HG03175 (cell line): Measurements from ENCODE around the gene NTHL1.
"Not testable (repeated sequence)": the region's sequence is repeated elsewhere in the genome, so short reads cannot be mapped to it uniquely, and the experiment has no call there.

Experiments used
- ATAC-seq: cut with Tn5 transposase; IDR thresholded peaks from one replicate; pipeline ENCODE4 v1.9.1; 2021; ENCODE audit warnings: mild to moderate bottlenecking, moderate library complexity; ENCODE audit not compliant: unreplicated experiment

The NTHL1 gene

GRCh38 chr16:2011726-2012125 lies 35.9 kb downstream of the NTHL1 start:
- ATAC-seq, result not testable (repeated sequence)

DNA sequence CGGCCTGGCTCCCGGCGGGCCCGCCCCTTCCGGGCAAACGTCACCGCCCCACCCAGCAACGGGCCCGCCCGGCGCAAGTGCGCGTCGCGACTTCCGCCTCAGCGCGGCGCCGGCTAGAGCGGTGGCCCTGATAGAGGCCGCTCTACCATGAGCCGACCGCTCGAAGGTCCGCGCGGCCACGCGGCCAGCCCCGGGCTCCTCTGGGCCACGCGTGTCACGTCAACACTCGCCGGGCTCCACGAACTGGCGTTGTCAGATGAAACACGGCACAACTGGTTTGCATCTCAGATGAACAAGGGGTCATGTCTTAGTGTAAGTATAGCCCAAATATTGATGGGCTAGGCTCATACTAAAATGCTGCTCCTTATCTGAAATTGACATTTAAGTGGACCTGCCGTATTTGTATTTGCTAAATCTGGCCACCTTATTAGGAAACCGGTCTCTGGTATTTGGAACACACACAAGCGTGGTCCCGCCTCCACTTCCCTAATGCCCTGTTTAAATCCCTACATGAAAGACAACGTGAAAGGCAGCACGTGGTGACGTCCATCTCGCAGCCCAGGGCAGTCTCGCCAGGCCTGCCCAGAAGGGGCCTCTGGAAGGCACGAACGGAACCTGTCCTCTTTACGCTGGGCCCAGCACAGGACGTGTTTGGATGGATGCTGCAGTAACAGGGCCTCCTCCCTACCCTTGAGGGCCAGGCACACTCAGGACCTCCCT lies 37.7 kb downstream of the NTHL1 start, which contains the start of gene ZNF598:
Gene ZNF598, minus strand, starts transcription at position 31 of the 720 bp plus-strand sequence.
- ATAC-seq, result peak; percentile 85

DNA sequence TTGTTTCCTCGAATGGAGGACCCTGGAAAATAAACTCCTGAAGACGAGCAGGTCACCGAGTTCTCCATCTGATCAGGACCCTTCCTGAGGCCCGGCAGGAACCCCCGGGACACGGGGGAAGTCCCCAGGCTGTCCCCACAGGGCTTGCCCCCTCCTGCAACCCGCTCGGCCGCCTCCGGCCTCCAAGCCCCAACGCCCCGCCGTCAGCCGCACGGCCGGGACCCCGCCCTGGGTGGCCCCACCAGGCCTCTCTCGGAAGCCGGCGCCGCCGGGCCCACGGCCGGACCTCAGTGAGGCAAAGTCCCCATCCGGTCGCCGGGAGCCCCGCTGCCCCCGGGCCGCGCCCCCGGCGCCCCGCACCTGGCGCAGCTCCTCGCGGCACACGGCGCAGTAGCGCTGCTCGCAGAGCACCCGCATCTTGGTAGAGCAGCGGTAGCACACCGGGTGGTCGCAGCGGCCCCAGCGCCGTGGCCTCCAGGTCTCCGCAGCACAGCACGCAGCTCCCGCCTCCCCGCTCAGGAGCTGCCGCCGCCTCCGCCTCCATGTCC lies 38.4 kb downstream of the NTHL1 start:
- ATAC-seq, result peak; percentile 45

DNA sequence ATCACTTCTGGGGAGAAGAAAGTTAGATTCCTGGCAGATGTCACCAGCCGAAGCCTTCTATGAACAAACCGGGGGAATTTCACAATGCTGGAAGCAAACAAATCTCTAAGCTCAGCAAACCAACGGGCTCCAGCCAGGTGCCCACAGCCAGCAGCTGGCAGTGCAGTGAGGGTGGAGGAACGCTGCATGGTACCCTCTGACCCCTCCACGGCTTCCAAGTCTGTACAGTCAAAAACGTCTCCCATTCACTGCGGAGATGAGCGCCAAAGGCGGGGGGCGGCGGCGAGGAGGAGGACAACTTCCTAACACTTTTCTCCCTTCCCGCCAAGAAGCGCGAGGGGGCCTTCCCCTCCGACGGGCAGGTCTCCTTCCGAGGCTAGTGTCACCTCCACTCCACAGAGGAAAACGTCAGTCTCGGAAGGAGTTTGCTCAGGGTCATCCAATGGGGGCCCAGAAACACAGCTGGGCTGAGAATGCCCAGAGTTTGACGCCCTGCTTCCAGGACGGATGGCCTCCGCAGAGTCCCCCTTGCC lies 38.9 kb downstream of the NTHL1 start:
- ATAC-seq, result no peak

DNA sequence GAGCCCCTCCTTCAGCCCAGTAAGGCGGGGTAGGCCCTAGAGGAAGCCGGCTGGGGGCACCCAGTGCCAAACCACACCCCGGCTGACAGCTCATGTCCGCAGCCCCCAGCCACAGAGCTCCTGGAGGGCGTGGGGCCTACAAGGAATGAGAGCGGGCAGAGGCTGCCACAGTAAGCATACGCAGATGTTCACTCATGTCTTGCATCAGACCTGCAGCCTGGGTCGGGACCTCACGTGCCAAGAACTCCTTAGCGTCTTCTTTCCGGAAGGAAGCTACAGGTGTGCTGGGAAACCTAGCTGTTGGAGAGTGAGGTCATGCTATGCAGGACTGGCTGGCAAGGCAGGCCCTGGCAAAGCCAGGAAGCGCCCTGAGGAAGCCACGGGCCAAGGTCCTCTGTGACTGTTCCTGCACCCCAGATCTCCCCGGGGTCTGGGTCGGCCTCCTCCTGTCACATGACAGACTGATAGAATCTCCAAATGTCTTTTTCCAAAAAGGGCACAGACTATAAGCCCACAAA lies 39.6 kb downstream of the NTHL1 start:
- no peak for ATAC-seq

DNA sequence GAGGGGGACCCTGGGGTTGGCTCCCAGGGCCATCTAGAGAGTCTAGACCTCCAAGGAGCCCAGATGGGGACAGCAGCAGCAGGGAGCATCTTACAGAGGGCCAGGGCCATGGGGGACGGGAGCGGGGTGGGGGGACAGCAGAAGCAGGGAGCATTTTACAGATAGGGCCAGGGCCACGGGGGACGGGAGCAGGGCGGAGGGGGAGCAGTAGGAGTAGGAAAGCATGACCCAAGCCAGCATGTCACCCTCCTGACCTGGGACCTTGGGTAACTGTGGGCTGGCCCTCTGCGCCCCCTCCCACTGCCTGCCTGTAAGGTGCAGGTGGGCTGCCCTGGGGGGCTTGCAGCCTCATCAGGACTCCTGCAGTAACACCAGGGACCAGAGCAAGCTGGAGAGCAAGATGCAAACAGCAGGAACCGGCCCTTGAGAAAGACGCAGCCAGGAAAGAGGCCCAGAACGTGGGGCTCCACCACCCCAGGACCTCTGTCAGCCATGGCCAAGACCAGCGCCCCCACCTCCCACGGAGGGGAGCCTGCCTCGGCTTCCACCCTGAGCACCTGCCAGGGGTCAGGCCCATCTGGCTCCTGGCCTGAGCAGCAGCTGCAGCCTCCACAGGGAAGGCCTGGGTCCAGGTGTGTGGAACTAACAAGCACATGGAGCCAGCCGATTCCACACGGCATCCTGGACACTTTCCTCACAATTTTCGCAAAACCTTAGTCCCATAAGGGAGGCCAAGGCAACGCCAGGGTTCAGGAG lies 40.4 kb downstream of the NTHL1 start:
- no peak for ATAC-seq

DNA sequence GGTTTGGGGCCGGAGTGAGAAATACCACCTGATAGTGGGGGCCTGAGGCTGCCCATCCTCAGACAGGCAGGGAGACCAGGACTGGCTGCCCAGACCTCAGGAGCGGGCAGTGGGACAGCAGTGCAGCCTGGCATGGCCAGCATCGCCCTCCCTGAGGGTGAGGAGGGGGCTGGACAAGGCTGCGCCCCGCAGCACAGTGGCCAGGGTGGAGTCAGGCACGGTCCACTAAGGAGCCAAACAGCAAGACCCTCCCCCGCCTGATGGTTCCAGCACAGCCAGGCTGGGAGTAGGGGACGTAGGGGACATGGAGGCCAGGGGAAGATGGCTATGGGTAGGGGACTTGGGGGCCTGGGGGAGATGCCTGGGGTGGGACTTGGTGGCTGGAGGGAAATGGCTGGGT lies 41.3 kb downstream of the NTHL1 start:
- no peak for ATAC-seq

GRCh38 chr16:2005646-2006045 lies 42.0 kb downstream of the NTHL1 start:
- ATAC-seq, result no peak

DNA sequence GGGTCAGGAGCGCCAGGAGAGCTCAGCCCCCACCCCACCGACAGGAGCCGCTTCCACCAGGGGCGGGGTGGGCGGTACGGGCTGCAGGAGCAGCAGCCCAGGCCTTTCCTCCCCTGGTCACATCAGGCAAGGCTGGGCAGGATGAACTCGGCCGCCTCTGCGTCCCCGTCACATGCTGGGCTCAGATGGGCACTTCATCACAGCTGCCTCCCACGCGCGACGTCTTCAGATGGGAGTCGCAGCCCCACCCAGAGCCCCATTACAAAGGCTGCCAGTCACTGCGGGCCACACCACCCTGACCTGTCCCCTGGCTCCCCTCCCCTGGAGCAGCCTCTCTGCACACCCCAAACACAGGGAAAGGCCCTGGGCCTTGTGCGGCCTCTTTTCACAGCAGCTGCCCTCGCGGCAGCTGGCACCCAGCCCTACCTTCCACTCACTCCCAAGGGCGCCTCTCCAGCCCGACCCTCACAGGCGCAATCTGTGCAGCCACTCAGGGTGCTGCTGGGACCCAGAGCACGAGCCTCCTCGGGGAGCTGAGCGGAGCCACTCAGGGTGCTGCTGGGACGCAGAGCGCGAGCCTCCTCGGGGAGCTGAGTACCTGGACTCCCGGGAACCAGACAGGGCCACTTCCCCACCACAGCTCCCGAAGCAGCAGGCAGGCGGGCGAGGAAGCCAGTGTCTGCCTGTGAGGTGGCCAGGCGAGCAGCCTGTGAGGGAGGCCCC lies 42.7 kb downstream of the NTHL1 start:
- ATAC-seq, result no peak

DNA sequence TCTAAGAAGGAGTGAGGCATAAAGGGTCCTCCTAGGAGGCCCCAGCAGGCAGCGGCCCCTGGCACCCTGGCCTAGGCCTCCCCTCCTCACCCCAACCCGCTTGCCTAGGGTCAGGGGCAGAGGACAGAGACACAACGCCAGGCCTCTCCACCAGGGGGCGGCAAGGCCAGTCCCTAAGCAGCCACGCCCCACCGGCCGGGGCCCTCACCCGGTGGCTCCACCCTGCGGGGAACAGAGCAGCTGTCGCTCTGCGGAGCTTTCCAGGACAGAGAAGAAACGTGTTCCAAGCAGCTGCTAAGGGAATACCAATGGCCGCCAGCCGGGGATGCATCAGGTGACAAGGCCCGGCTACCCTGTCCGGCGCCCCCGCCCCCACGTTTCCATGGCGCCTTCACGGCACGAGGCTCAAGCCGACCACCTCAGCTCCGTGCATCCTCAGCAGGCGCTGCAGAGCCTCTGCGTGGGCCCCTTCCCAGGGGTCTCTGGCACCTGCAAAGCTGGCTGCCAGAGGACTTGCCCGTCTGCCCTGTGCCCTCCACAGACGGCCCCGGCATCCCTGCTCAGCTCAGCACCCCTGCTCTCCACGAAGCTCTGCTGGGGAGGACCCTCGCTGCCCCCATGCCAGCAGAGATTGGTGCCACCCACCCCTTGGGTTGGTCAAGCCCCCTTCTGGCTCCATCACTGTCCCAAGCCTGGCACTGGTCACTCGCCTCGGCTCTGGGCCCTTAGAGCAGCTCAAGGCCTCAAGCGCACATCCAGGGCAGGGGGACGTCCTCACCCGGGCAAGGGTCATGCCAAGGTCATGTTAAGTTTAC lies 43.6 kb downstream of the NTHL1 start:
- ATAC-seq, result peak; percentile 81

DNA sequence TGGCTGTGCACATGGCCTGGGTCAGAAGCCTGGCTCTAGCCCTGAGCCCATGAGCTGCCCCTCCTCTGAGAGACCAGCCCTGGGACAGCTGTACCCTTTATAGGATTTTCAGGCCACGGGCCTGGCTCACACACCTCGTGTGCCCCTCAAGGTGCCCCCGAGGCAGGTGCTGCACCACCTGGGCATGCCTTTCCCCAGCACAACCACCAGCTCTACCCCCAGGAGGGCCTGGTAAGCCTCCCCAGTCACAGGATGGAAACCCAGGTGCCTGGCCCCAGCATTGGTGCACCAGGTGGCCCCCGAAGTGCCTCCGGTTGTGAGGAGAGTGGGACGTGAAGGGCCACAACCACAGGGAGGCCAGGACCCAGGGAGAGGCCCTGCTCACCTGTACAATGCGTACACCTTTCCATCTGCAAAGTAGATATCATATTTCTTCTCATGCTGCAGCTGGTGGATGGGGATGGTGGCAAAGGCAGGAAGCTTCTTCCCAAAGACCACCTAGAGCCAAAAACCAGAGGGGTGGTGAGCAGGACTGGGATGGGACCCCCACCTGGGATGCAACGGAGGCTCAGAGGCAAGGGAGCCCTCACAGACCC lies 44.3 kb downstream of the NTHL1 start:
- ATAC-seq, result no peak

DNA sequence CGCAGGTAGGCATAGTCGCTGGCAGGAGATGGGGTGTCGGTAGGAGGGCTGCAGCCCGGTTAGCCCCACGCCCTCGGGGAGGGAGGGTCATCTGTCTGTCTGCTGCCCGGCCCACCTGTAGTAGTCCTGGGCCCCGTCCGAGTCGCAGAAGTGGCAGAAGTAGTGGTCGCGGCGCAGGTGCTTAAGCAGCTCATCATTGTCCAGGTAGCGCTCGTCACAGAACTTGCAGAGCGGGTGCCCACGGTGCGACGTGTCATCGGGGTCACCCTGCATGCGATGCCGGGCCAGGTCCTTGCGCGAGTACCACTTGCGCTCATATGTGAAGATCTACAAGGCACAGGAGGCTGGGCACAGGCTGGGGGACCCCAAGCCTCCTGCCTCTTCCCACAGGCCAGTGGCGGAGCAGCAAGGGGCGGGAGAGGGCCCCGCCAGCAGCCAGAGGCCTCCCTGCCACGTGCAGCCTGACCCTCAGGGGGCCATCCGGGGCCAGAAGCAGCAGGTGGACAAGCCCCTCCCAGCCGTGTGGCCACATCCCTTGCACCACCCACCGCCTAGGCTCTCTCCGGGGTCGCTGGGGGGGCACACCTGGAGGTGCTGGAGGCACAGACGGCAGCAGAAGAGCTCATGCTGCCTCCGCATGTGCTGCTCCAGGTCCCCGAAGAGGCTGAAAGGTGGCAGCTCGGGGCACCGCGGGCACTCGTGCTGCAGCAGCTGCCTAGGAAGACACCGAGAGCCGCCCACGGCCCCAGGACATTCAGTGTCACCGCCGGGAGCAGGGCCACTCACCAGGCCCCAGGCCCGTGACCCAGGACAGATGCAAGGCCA lies 45.0 kb downstream of the NTHL1 start:
- no peak for ATAC-seq

DNA sequence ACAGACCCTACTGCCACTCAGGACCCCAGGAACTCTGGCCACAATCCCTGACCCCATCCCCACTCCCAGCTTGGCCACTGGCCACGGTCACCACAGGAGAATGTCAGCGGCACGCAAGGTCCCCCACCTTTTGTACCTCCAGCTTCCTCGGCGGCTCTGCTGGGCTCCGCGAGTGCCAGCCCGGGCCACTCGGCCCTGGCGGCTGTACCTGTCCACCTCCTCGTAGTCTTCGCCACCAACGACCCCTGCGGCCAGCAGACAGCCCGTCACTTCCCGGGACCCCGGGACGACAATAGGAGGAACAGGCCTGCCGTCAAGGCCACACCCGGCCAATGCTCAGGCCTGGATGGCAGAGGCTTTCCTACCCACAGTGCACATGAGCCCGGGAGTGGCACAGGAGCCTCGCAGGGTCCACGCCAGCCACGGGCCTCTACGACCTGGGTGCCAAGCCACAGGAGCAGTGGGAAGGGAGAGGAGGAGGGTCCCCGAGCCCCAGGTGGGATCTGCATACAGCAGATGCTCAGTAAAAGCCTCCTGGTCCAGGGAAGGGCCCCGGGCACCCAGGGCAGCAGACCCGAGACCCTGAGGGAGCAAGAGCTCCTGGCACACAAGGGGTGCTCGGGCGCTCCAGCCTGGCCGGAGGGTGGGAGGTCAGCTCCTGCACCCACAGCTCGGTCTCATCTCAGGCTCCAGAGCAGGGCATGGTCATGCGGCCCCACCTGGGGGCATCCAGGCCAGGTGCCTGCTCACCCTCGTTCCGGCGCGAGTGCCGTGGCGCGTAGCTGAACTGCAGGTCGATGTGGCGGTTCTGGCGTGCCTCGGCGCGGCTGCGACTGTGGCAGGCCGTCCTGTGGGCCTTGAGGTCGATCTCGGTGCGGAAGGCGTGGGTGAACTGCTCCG lies 45.9 kb downstream of the NTHL1 start:
- ATAC-seq, result no peak

GRCh38 chr16:2001035-2001434 lies 46.6 kb downstream of the NTHL1 start:
- no peak for ATAC-seq

- ATAC-seq, result no peak
Measured at GRCh38 chr16:1999866-2000514, 47.6 kb downstream of the NTHL1 start.

DNA sequence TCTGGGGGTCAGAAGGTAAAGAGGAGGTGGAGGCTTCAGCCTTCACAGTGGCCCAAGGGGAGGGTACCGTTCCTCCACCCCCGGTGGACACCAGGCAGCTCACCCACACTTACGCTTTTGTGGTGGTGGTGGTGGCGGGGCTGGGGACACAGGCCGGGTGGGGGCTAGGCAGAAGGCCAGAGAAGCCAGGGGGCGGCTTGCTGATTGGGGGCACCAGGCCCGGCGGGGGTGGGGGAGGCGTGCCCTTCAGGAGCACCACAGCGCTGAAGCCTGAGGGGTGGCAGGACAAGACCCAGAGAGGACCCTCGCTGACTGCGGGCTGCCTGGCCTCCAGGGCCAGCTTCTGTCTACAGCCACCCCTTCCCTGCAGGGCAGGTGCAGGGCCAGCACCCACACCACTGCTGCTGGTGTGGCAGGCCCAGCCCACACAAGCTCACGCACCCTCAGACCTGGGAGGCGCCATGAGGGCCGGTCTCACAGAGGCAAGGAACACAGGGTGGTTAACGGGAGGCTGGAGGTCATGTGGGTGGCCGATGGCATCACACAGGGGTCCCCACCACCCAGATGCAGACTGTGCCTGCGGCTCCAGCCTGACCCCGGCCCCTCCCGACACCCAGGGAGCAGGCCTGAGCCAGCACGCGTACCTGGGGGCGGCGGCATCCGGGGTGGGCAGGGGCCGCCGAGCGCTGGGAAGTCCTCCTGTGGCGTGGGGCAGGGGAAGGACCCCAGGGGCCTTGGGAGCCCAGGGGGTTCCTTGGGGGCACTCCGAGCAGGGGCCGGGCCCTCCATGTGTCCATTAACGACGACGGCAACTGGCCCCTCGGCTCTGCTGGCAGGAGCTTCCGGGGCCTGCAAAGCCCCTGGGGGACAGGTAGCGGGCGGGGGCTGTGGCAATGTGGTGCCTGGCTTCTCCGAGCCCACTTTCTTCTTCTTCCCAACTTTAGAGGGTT lies 48.5 kb downstream of the NTHL1 start:
- ATAC-seq, result no peak
